ENCODE data around the gene GAS7. TPM values are rescaled to one million over a fixed set of nuclear protein-coding genes. Genes with fewer than 3 reads are reported as not detected.

Gene GAS7
- total and polyA plus RNA-seq, 2 of the 13 experiments (the other 11 are each of a cell fraction or from before 2014, with no cell fraction given), result 1.0 to 5.2 TPM

- no TSS peak for BruUV-seq (replicated peaks)
- no peak overlapping the region for H3K4me3 ChIP-seq (replicated peaks in 1 of 3; ENCODE audit: insufficient read depth in 1 of 3, low read depth in 2 of 3, low read length in 3 of 3)
- TF ChIP-seq ZNF264 (CRISPR knock-in tag; IDR thresholded peaks at IDR 0.05), result no peak
- peak; percentile 74; the same call in 1 of the 2 replicates for TF ChIP-seq ZNF652 (CRISPR knock-in tag; IDR thresholded peaks at IDR 0.05; ENCODE audit: borderline replicate concordance, low read depth)
- TF ChIP-seq ZNF770 (CRISPR knock-in tag; IDR thresholded peaks at IDR 0.05), result no peak
- TF ChIP-seq, protein P1, sequence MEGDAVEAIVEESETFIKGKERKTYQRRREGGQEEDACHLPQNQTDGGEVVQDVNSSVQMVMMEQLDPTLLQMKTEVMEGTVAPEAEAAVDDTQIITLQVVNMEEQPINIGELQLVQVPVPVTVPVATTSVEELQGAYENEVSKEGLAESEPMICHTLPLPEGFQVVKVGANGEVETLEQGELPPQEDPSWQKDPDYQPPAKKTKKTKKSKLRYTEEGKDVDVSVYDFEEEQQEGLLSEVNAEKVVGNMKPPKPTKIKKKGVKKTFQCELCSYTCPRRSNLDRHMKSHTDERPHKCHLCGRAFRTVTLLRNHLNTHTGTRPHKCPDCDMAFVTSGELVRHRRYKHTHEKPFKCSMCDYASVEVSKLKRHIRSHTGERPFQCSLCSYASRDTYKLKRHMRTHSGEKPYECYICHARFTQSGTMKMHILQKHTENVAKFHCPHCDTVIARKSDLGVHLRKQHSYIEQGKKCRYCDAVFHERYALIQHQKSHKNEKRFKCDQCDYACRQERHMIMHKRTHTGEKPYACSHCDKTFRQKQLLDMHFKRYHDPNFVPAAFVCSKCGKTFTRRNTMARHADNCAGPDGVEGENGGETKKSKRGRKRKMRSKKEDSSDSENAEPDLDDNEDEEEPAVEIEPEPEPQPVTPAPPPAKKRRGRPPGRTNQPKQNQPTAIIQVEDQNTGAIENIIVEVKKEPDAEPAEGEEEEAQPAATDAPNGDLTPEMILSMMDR (CRISPR knock-in tag; IDR thresholded peaks at IDR 0.05), result peak; percentile 56
- FAIRE-seq (no peak), ATAC-seq (peak; percentile 65), DNase-seq (ENCODE audit: low spot score) (peak; percentile 15)
- no peaks in the 10 kb centered on the region for H4K20me1 ChIP-seq (ENCODE audit: insufficient read depth, low read length)
- no peak overlapping the region for H3K27ac ChIP-seq (ENCODE audit: extremely low read length, insufficient read depth, low read length)
- peaks cover 2 to 27% of the 10 kb centered on the region in 2 experiments; a peak in 2 of 5 replicates for H3K27me3 ChIP-seq (ENCODE audit: control insufficient read depth in 1 of 2, insufficient read depth in 2 of 2, low read length in 2 of 2)
- no peaks in the 10 kb centered on the region for H3K79me2 ChIP-seq (ENCODE audit: insufficient read depth, low read length)
- CTCF ChIA-PET (ENCODE audit: low intra/inter-chr PET ratio, low total read pairs), result interaction anchor here (1.8 kb wide), 1 partner anchor 35 kb away, joined by 8 read pairs; no protein-coding TSS in a partner anchor
- in situ Hi-C loops (cut with HindIII; ENCODE audit: extremely low pct_ligation_motif_present, low pct_unique_long_range_greater_than_20kb) (no loop called here), intact Hi-C loops (cut with micrococcal nuclease; ENCODE audit: unreplicated experiment) (loop anchor here (1.0 kb wide), 1 partner anchor 35 kb away; no protein-coding TSS in a partner anchor)
- POLR2A ChIA-PET, result no interaction called here
- H3K4me2 ChIP-seq (ENCODE audit: low read depth, low read length), result no peak overlapping the region
- H2AFZ ChIP-seq (ENCODE audit: low read length), result no peak overlapping the region
- H3K36me3 ChIP-seq (replicated peaks in 1 of 2; ENCODE audit: control insufficient read depth in 1 of 2, insufficient read depth in 2 of 2, low read length in 2 of 2), result no peaks in the 10 kb centered on the region
- WGBS (ENCODE audit: low lambda C conversion rate), result 16% methylated on average over 15 of the region's 22 CpGs
- no peaks in the 10 kb centered on the region for H3K4me1 ChIP-seq (ENCODE audit: insufficient read depth, low read length)
- no peaks in the 10 kb centered on the region for H3K9me3 ChIP-seq (ENCODE audit: low read length)
- no peak overlapping the region for H3K9ac ChIP-seq (ENCODE audit: insufficient read depth, low read depth, low read length)
Observed at GRCh38 chr17:9959377-9959981, 238.9 kb downstream of the GAS7 start.
